Aorta (tissue), 5 donors: ENCODE data around the gene B3GAT3. TPM values are rescaled to one million over a fixed set of nuclear protein-coding genes. Genes with fewer than 3 reads are reported as not detected.

ENCODE experiments used
- ATAC-seq: fragments of 200-7000 bp; cut with Tn5 transposase; one replicate; pipeline ENCODE4 v1.9.1; 2022; ENCODE audit warnings: moderate library complexity; ENCODE audit not compliant: low FRiP score
- DNase-seq, 2 donors: peaks; one replicate each; pipeline ENCODE4 v3.0.0-alpha.2; 2020
- H3K27ac ChIP-seq, 2 donors: one replicate each; pipeline ENCODE4 v1.5.1; 2013; ENCODE audit warnings: low read length in 2 of 2, mild to moderate bottlenecking in 2 of 2, moderate library complexity in 2 of 2, control low read depth in 1 of 2, inconsistent platforms in 1 of 2, low read depth in 1 of 2
- H3K27me3 ChIP-seq, 2 donors: one replicate each; pipeline ENCODE4 v1.6.1; 2013; ENCODE audit warnings: control low read depth in 1 of 2, low read length in 1 of 2, mild to moderate bottlenecking in 1 of 2, moderate library complexity in 1 of 2; ENCODE audit not compliant: insufficient read depth in 2 of 2, control insufficient read depth in 1 of 2
- H3K36me3 ChIP-seq, 2 donors: one replicate each; pipeline ENCODE4 v1.6.1; 2013; ENCODE audit warnings: control low read depth in 1 of 2, low read length in 1 of 2, mild to moderate bottlenecking in 1 of 2; ENCODE audit not compliant: insufficient read depth in 2 of 2, control insufficient read depth in 1 of 2
- H3K4me1 ChIP-seq, 2 donors: one replicate each; pipeline ENCODE4 v1.6.1; 2013; ENCODE audit warnings: low read length in 2 of 2, control low read depth in 1 of 2, mild to moderate bottlenecking in 1 of 2, moderate library complexity in 1 of 2; ENCODE audit not compliant: insufficient read depth in 2 of 2, control insufficient read depth in 1 of 2
- H3K4me3 ChIP-seq, 2 donors: one replicate each; pipeline ENCODE4 v1.5.1; 2013; ENCODE audit warnings: low read length in 2 of 2, control low read depth in 1 of 2, mild to moderate bottlenecking in 1 of 2
- H3K9me3 ChIP-seq: one replicate; pipeline ENCODE4 v1.6.1; 2013; ENCODE audit warnings: mild to moderate bottlenecking, low read length; ENCODE audit not compliant: control insufficient read depth
- WGBS, 2 donors: extraction: QIAGEN DNeasy Blood & Tissue Kit; methylation state at CpG; one replicate each; pipeline ENCODE4 v1.1.7; 2013; 5-methylcytosine and 5-hydroxymethylcytosine counted together
- intact Hi-C, 2 donors: fragments of 100-400 bp; cut with DNase I; formaldehyde crosslinking; loops; one replicate each; pipeline versions ENCODE4 v1.14.2 to v1.15.0; 2022
- polyA plus RNA-seq, 2 donors: library from polyadenylated mRNA; stranded (reverse); fragments of 200-250 nt; gene quantifications; one replicate each; pipeline ENCODE4 v1.2.3, GENCODE V29; 2013
- total RNA-seq, 2 donors: library from RNA; stranded (reverse); fragmentation: NEBNext Ultra II Directional; extraction: Animal tissue kit (Norgen Biotek cat#: 25700); gene quantifications; one replicate each; pipeline ENCODE4 v1.2.1, GENCODE V29; 2021
- donor health status: healthy with polysubstance abuse.
- donor health status: Bipolar disorder and iron deficiency.
- donor health status: DM: no; HTN: no; CAD: no.
- donor health status: DM: no; HTN: no; CAD: no.
- donor health status: DM: yes; HTN: yes; CAD: no.

B3GAT3 gene
- total and polyA plus RNA-seq, 4 donors = 12.6 to 45.2 (median 33.2) TPM

- H3K27ac ChIP-seq = no peak overlapping the region
- intact Hi-C loops = no loop called here
These were observed 25.8 kb upstream of the B3GAT3 start for GRCh38 chr11:62647609-62648005.

GRCh38 chr11:62646825-62647608, 25.2 kb upstream of the B3GAT3 start:
- no peaks in the 10 kb centered on the region for H3K27me3 ChIP-seq
- peak in 1 of 2 donors; percentile 51 for DNase-seq
- WGBS, 2 donors = 56 to 57% methylated on average over 32 of the region's 32 CpGs
- no peaks in the 10 kb centered on the region for H3K4me1 ChIP-seq
- H3K36me3 ChIP-seq = no peaks in the 10 kb centered on the region
- intact Hi-C loops = no loop called here
- peak overlapping the region in 1 of 2 donors; percentile 71 for H3K27ac ChIP-seq
- no peak for ATAC-seq
- H3K9me3 ChIP-seq = no peaks in the 10 kb centered on the region
- no peak overlapping the region for H3K4me3 ChIP-seq

More at GRCh38 chr11:62647609-62648005, 25.8 kb upstream of the B3GAT3 start:
- DNase-seq = no peak
- H3K4me1 ChIP-seq = peaks cover 0 to 4% of the 10 kb centered on the region in 2 donors
- H3K36me3 ChIP-seq = no peaks in the 10 kb centered on the region
- no peak overlapping the region for H3K4me3 ChIP-seq
- no peaks in the 10 kb centered on the region for H3K27me3 ChIP-seq
- WGBS, 2 donors = 78 to 83% methylated on average over 6 of the region's 6 CpGs
- no peaks in the 10 kb centered on the region for H3K9me3 ChIP-seq
- no peak for ATAC-seq

- DNase-seq (peak; percentile 100), ATAC-seq (peak; percentile 99)
- WGBS, 2 donors = 0 to 1% methylated on average over 71 to 73 of the region's 73 CpGs
- no peaks in the 10 kb centered on the region for H3K36me3 ChIP-seq
- no peaks in the 10 kb centered on the region for H3K4me1 ChIP-seq
- H3K27ac ChIP-seq = peak within 1 kb of the TSS; percentile 80 to 81
- H3K9me3 ChIP-seq = no peaks in the 10 kb centered on the region
- intact Hi-C loops = no loop called here
- H3K27me3 ChIP-seq = no peaks in the 10 kb centered on the region
- H3K4me3 ChIP-seq = peak within 1 kb of the TSS; percentile 74 to 87
These were observed 24.4 kb upstream of the B3GAT3 start, which contains the start of gene GANAB for GRCh38 chr11:62645946-62646824. TSS of gene GANAB (minus strand) at chr11:62646613. CDS start at chr11:62646599, 14 bp downstream.

- no peak for ATAC-seq
- no peaks in the 10 kb centered on the region for H3K27me3 ChIP-seq
- intact Hi-C loops = no loop called here
- no peaks in the 10 kb centered on the region for H3K9me3 ChIP-seq
- H3K4me3 ChIP-seq = peak overlapping the region in 1 of 2 donors; percentile 87
- no peak overlapping the region for H3K27ac ChIP-seq
- no peak for DNase-seq
- H3K36me3 ChIP-seq = no peaks in the 10 kb centered on the region
- WGBS, 2 donors = 13 to 17% methylated on average over 11 of the region's 11 CpGs
- no peaks in the 10 kb centered on the region for H3K4me1 ChIP-seq
These were observed 23.8 kb upstream of the B3GAT3 start for GRCh38 chr11:62645671-62645945.

GRCh38 chr11:62644220-62644619, 22.4 kb upstream of the B3GAT3 start:
- 80 to 84% methylated on average over 8 of the region's 8 CpGs for WGBS, 2 donors
- Histone ChIP-seq H3K36me3 (peaks cover 2 to 3% of the 10 kb centered on the region in 2 donors), H3K9me3 (no peaks in the 10 kb centered on the region), H3K4me3 (no peak overlapping the region), H3K4me1 (no peaks in the 10 kb centered on the region), H3K27ac (no peak overlapping the region), H3K27me3 (no peaks in the 10 kb centered on the region)
- no peak for ATAC-seq
- no peak for DNase-seq
- intact Hi-C loops = no loop called here

- no peaks in the 10 kb centered on the region for H3K27me3 ChIP-seq
- H3K4me1 ChIP-seq = no peaks in the 10 kb centered on the region
- no peak overlapping the region for H3K4me3 ChIP-seq
- 80 to 85% methylated on average over 6 of the region's 6 CpGs for WGBS, 2 donors
- H3K9me3 ChIP-seq = no peaks in the 10 kb centered on the region
- no peak overlapping the region for H3K27ac ChIP-seq
- no peak for DNase-seq
- intact Hi-C loops = no loop called here
- no peak for ATAC-seq
- H3K36me3 ChIP-seq = peaks cover 3 to 23% of the 10 kb centered on the region in 2 donors
These were observed 10.7 kb upstream of the B3GAT3 start for GRCh38 chr11:62632492-62632891.

- Histone ChIP-seq H3K27ac (no peak overlapping the region), H3K4me1 (no peaks in the 10 kb centered on the region), H3K27me3 (no peaks in the 10 kb centered on the region), H3K36me3 (peaks cover 3 to 30% of the 10 kb centered on the region in 2 donors), H3K4me3 (no peak overlapping the region), H3K9me3 (no peaks in the 10 kb centered on the region)
- intact Hi-C loops = no loop called here
- no peak for ATAC-seq
- DNase-seq = no peak
- 76 to 81% methylated on average over 3 of the region's 3 CpGs for WGBS, 2 donors
These were observed 5.9 kb upstream of the B3GAT3 start for GRCh38 chr11:62627713-62628112.

GRCh38 chr11:62622476-62623089, 797 bp upstream of the B3GAT3 start:
- ATAC-seq = no peak
- 78 to 83% methylated on average over 7 of the region's 7 CpGs for WGBS, 2 donors
- no peak for DNase-seq
- Histone ChIP-seq H3K9me3 (no peaks in the 10 kb centered on the region), H3K36me3 (peaks cover 0 to 11% of the 10 kb centered on the region in 2 donors), H3K27me3 (no peaks in the 10 kb centered on the region), H3K4me3 (no peak overlapping the region), H3K4me1 (no peaks in the 10 kb centered on the region), H3K27ac (peak overlapping the region in 1 of 2 donors; percentile 81)
- intact Hi-C loops = no loop called here
